ENCODE measurements around the gene GARIN1A. TPM values are rescaled to one million over a fixed set of nuclear protein-coding genes. Genes with fewer than 3 reads are reported as not detected.
"Not testable (repeated sequence)": the region's sequence is repeated elsewhere in the genome, so short reads cannot be mapped to it uniquely, and the experiment has no call there.

GARIN1A gene
- total RNA-seq, 1 experiment from 2014 or later = 0.57 TPM

DNA sequence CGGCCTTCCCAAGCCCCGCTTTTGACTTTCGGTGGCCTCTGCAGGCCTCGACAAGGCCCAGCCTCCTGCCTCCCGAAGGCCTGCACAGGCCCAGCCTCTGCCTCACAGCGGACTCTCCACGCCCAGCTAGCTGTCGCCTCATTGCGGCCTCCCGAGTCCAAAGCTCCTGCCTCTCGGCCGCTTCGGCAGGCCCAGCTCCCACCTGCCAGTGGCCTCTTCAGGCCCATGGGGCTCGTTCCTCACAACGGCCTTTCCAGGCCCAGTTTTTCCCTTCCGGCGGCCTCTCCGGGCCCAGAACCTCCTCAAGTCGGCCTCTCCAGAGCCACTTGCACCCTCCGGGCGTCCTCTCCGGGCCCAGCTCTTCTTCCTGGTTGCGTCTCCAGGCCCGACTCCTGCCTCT lies 19.5 kb upstream of the GARIN1A start:
- H3K9me3 ChIP-seq (ENCODE audit: insufficient read depth, low read depth); H3K4me3 ChIP-seq; CTCF ChIA-PET; H3K27me3 ChIP-seq (ENCODE audit: insufficient read depth, low read depth); H4K20me1 ChIP-seq (ENCODE audit: insufficient read depth); intact Hi-C loops (cut with micrococcal nuclease; ENCODE audit: unreplicated experiment); H3K79me2 ChIP-seq (ENCODE audit: low read depth); H3K27ac ChIP-seq; H3K36me3 ChIP-seq (ENCODE audit: low read depth); H3K9me2 ChIP-seq (ENCODE audit: insufficient read depth); H3K4me2 ChIP-seq; H2AFZ ChIP-seq; POLR2A ChIA-PET (ENCODE audit: unreplicated experiment); BruUV-seq (replicated peaks); DNase-seq; H3K4me1 ChIP-seq (replicated peaks; ENCODE audit: insufficient read depth); H3F3A ChIP-seq (ENCODE audit: insufficient read depth, low read depth): not testable (repeated sequence)

- H2AFZ ChIP-seq; H3K36me3 ChIP-seq (ENCODE audit: low read depth); H3K27ac ChIP-seq; H3K79me2 ChIP-seq (ENCODE audit: low read depth); DNase-seq; H3K4me2 ChIP-seq; POLR2A ChIA-PET (ENCODE audit: unreplicated experiment); H3K4me3 ChIP-seq; BruUV-seq (replicated peaks); H3K9me2 ChIP-seq (ENCODE audit: insufficient read depth); H3F3A ChIP-seq (ENCODE audit: insufficient read depth, low read depth); H4K20me1 ChIP-seq (ENCODE audit: insufficient read depth); intact Hi-C loops (cut with micrococcal nuclease; ENCODE audit: unreplicated experiment); H3K27me3 ChIP-seq (ENCODE audit: insufficient read depth, low read depth); H3K9me3 ChIP-seq (ENCODE audit: insufficient read depth, low read depth); H3K4me1 ChIP-seq (replicated peaks; ENCODE audit: insufficient read depth); CTCF ChIA-PET: not testable (repeated sequence)
These were observed 18.9 kb upstream of the GARIN1A start for GRCh38 chr7:128653197-128653596.

DNA sequence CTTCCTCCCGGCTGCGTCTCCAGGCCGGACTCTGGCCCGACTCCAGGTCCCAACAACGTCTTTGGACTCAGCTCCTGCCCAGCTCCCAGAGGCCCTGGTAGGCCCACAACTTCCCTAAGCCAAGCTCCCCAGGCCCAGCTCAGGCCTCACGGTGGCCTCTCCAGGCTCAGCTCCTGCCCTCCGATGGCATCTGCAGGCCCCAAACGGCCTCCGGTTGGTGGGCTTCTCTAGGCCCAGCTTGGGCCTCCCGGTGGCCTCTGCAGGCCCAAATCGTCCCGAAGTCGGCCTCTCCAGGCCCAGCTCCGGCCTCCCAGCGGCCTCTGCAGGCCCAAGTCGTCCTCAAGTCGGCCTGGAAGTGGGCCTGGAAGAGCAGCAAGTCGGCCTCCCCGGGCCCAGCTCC lies 18.0 kb upstream of the GARIN1A start:
- H3K27me3 ChIP-seq (ENCODE audit: insufficient read depth, low read depth); POLR2A ChIA-PET (ENCODE audit: unreplicated experiment); H3K79me2 ChIP-seq (ENCODE audit: low read depth); DNase-seq; H3K4me1 ChIP-seq (replicated peaks; ENCODE audit: insufficient read depth); H4K20me1 ChIP-seq (ENCODE audit: insufficient read depth); H2AFZ ChIP-seq; CTCF ChIA-PET; H3K36me3 ChIP-seq (ENCODE audit: low read depth); H3K4me3 ChIP-seq; H3K9me3 ChIP-seq (ENCODE audit: insufficient read depth, low read depth); H3F3A ChIP-seq (ENCODE audit: insufficient read depth, low read depth); H3K27ac ChIP-seq; H3K9me2 ChIP-seq (ENCODE audit: insufficient read depth); H3K4me2 ChIP-seq; intact Hi-C loops (cut with micrococcal nuclease; ENCODE audit: unreplicated experiment); BruUV-seq (replicated peaks): not testable (repeated sequence)

DNA sequence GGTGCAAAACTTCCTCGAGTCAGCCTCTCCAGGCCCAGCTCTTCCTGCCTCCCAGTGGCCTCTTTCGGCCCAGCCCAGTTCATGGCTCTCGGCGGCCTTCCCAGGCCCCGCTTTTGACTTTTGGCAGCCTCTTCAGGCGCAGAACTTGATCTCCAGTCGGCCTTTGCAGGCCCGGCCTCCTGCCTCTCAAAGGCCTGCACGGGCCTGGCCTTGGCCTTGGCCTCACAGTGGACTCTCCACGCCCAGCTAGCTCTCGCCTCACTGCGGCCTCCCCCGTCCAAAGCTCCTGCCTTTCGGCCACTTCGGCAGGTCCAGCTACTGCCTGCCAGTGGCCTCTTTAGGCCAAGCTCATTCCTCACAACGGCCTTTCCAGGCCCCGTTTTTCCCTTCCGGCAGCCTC lies 17.6 kb upstream of the GARIN1A start:
- H3K27ac ChIP-seq; H3K4me1 ChIP-seq (replicated peaks; ENCODE audit: insufficient read depth); H3F3A ChIP-seq (ENCODE audit: insufficient read depth, low read depth); CTCF ChIA-PET; H4K20me1 ChIP-seq (ENCODE audit: insufficient read depth); intact Hi-C loops (cut with micrococcal nuclease; ENCODE audit: unreplicated experiment); H2AFZ ChIP-seq; H3K4me2 ChIP-seq; H3K27me3 ChIP-seq (ENCODE audit: insufficient read depth, low read depth); H3K79me2 ChIP-seq (ENCODE audit: low read depth); H3K36me3 ChIP-seq (ENCODE audit: low read depth); POLR2A ChIA-PET (ENCODE audit: unreplicated experiment); H3K4me3 ChIP-seq; DNase-seq; H3K9me3 ChIP-seq (ENCODE audit: insufficient read depth, low read depth); H3K9me2 ChIP-seq (ENCODE audit: insufficient read depth); BruUV-seq (replicated peaks): not testable (repeated sequence)

DNA sequence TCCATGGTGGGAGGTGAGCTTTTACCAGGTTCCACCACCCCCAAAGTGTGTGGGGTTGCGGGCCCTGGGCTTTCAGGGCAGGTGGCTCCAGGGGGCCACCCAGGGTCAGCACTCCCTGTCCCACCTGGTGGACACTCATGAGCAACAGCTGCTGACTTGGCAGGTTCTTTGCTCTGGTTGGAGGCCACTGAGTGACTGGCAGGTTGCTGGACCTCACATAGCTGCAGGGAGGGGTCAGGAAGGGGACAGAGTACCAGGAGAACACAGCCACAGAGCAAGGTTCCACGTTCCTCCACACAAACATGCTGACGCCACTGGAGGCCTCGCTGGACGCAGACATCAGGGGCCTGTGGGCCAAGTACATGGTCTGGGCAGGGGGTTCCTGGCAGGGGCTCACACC lies 13.7 kb upstream of the GARIN1A start:
- H2AFZ ChIP-seq; intact Hi-C loops (cut with micrococcal nuclease; ENCODE audit: unreplicated experiment); H3K79me2 ChIP-seq (ENCODE audit: low read depth); H3K4me1 ChIP-seq (replicated peaks; ENCODE audit: insufficient read depth); DNase-seq; BruUV-seq (replicated peaks); H3K9me2 ChIP-seq (ENCODE audit: insufficient read depth); H3K4me2 ChIP-seq; H3K36me3 ChIP-seq (ENCODE audit: low read depth); CTCF ChIA-PET; H3K27ac ChIP-seq; H4K20me1 ChIP-seq (ENCODE audit: insufficient read depth); H3F3A ChIP-seq (ENCODE audit: insufficient read depth, low read depth); H3K4me3 ChIP-seq; H3K27me3 ChIP-seq (ENCODE audit: insufficient read depth, low read depth): not testable (repeated sequence)
- H3K9me3 ChIP-seq (ENCODE audit: insufficient read depth, low read depth) = peaks cover 11% of the 10 kb centered on the region; the same call in 1 of the 2 replicates
- POLR2A ChIA-PET (ENCODE audit: unreplicated experiment) = interaction anchor here (0.6 kb wide), 1 partner anchor 234 kb away, joined by 3 read pairs; no protein-coding TSS in a partner anchor
